GM18907 (cell line): ENCODE results near the gene TIMP2.
"Not testable (repeated sequence)": the region's sequence is repeated elsewhere in the genome, so short reads cannot be mapped to it uniquely, and the experiment has no call there.

Source experiments
- ATAC-seq: cut with Tn5 transposase; IDR thresholded peaks from one replicate; pipeline ENCODE4 v1.9.1; 2021; ENCODE audit warnings: mild to moderate bottlenecking, moderate library complexity; ENCODE audit not compliant: unreplicated experiment

The TIMP2 gene

DNA sequence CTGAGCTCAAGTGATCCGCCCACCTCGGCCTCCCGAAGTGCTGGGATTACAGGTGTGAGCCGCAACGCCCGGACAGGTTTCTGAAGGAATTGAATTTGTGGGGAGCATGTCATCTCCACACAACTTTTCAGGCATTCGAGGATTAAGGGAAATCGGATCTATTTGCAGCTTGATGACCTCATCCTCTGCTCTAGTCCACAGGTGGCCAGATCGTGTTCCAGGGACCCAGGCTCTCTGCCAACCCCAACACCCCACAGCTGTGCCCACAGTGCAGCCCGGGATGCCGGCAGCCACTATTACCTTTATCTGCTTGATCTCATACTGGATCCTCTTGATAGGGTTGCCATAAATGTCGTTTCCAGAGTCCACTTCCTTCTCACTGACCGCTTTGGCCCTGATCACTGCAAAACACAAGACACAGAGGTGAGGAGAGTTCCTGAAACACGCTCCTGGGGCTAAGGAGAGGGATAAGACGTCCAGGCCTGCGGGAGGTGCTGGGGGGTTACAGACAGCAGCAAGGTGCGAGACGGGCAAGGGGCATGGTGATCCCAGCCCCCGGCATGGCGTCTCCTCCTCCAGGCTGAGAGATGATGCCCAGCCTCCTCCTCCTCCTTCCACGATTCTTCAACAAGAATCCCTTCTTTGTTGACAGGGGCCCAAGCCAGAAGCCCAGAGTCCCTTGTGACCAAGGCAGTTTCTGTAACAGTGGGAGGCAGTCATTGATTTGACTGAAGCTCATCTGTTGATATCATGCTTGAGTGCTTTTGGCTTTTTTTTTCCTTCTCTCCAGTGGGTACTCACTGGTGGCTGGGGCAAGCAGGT, 51.5 kb downstream of the TIMP2 start:
- ATAC-seq, result no peak

DNA sequence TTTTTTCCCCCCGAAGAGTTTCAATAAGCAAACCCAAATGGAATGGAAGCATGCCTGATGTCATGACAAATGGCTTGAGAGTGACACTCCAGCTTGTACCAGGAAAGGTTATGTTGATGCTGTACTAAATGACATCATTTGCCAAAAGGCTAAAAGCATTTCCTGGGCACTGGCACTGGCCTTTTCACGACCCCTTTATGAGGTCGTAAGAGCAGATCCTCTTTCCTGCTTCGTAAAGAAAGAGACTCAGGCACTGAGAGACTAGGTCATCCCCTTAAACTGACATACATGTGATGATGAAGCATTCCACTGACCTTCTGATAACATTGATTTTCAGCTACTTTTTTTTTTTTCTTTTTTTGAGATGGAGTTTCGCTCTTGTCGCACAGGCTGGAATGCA, 52.7 kb downstream of the TIMP2 start:
- no peak for ATAC-seq

DNA sequence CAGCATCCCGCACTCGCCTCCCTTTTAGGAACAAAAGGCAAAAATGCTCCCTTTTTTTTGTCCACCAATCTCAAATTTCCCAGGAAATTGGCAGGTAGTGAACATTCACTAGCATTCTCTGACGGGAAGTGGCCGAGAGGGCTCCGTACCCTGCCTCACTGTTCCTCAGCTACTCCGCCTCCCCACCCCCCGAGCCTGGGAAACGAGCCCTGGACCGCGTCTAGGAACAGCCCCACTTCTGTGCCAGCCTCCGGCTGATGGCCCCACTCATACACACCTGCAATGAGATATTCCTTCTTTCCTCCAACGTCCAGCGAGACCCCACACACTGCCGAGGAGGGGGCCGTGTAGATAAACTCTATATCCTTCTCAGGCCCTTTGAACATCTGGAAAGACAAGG, 54.6 kb downstream of the TIMP2 start:
- no peak for ATAC-seq

DNA sequence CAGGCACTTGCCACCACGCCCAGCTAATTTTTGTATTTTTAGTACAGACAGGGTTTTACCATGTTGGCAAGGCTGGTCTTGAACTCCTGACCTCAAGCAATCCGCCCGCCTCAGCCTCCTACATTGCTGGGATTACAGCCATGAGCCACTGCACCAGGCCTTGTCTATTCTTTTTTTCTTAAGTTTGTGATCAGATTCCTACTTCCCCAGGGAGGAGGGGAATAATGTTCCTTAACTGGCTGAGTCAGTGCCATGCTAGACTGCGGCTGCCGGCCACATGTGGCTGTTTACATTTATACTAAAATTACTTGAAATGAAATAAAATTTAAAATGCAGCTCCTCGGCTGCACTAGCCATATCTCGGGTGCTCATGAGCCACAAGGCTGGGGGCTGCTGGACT, 56.8 kb downstream of the TIMP2 start:
- ATAC-seq, result no peak

DNA sequence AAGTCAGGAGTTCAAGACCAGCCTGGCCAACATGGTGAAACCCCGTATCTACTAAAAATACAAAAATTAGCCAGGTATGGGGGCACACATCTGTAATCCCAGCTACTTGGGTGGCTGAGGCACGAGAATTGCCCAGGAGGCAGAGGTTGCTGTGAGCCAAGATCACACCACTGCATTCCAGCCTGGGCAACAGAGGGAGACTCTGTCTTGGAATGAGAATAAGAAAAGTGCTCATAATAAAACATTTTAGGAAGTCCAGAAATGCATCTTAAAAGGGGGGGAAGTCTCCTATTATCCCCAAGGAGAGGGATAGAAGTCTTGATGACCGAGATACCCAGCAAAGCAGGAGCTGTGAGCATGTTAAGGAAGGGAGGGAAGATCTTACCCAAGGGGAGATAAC, 58.1 kb downstream of the TIMP2 start:
- not testable (repeated sequence) for ATAC-seq

DNA sequence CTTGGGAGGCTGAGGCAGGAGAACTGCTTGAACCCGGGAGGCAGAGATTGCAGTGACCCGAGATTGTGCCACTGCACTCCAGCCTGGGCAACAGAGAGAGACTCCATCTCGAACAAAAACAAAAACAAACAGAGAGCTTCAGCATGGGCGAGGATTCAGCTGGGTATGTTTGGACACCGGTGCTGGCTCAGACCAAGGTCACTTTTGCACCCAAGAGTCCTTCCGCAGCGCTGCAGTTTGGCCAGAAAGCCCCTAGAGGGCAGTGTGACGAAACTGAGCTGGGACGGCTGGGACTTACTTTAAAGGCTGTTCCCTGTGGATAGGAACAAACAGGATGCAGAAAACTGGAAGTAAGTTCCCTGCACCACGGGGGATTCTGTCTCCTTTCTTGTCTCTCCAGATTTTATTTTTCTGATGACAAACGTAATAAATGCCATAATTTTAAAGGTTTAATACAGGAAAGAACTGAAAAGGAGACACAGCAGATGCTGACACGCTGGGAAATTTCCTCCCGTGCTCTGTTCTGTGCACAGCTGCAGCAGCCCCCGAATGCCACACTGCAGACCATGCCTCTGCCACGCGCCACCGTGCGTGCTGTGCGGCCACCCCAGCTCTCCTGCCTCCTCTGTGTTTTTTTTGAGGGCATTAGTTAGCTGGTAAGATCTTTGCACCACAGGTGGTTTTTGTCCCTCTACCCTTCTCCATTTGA, 59.4 kb downstream of the TIMP2 start:
- ATAC-seq, result no peak

DNA sequence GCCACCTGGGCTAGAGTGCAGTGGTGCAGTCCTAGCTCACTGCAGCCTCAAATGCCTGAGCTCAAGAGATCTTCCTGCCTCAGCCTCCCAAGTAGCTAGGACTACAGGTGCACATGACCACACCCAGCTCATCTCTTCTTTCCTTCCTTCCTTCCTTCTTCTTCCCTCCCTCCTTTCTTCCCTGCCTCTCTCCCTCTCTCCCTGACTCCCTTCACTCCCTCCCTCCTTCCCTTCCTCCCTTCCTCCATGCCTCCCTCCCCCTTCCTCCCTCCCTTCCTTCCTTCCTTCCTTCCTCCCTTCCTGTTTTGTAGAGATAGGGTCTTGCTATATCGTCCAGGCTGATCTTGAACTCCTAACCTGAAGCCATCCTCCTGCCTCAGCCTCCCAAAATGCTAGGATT, 61.1 kb downstream of the TIMP2 start:
- no peak for ATAC-seq

DNA sequence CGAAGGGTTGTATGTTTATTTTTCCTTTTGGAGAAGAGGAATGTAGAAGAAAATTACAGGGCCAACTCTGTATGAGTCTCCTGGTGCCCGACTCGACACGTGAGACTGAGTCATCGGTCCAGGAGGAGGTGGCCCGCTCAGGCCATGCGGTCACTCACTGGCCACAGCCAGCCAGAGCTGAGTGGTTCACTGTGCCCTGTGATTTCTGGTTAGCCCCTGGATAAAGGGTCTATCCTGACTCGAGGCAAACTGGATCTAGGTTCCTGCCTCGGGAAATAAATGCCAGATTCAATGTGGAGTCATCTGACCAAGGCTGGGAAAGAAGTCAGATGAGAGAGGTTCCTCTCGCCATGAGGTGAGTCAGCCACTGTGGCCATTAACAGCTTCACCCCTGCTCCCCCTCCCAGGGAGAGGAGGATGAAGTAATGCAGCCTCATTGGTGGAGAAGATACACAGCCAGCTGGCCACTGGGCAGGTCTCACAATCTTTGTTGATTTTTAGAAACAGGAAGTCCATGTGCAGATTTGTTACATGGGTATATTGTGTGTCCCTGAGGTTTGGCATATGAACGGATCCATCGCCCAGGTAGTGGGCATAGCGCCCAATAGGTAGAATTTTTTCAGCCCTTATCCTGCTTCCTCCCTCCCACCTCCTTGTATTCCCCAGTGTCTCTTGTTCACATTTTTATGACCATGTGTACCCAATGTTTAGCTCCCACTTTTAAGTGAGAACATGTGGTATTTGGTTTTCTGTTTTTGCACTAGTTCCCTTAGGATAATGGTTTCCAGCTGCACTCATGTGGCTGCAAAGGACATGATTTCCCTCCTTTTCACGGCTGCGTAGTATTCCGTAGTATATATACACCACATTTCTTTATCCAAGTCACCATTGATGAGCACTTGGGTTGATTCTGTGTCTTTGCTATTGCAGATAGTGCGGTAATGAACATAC, 62.8 kb downstream of the TIMP2 start:
- ATAC-seq, result no peak

DNA sequence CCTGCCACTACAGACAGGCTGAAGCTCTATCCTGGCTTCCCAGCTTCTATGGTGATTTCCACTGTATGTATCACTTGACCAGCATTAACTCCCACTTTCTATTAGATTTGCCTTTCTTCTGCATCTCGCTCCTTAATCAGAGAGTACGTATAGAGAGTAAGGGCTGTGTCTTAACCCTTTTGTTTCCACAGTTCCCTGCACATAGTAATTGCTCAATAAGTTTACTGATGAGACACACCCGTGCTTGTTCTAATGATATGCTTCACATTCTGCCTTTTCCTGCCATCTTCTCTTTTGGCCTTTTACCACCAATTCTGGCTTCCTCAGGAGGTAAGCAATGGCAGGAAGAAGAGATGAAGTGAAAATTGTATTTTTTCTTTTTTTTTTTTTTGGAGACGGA, 64.0 kb downstream of the TIMP2 start:
- no peak for ATAC-seq

DNA sequence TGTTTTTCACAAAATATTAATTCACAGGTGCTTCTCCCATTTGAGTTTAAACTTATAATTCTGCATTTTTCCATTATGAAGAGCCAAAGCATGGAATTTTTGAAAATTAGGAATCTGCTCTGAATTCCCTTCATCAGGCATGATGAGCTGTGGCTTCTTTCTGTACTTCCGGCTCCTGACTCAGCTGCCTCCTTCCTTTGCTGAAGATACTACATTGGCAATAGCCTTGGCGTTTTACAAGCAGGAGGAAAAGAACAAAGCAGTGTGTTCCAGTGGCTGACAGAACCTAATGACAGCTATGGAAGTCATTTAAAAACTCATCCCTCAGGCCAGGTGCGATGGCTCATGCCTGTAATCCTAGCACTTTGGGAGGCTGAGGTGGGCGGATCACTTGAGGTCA, 66.1 kb downstream of the TIMP2 start:
- no peak for ATAC-seq

DNA sequence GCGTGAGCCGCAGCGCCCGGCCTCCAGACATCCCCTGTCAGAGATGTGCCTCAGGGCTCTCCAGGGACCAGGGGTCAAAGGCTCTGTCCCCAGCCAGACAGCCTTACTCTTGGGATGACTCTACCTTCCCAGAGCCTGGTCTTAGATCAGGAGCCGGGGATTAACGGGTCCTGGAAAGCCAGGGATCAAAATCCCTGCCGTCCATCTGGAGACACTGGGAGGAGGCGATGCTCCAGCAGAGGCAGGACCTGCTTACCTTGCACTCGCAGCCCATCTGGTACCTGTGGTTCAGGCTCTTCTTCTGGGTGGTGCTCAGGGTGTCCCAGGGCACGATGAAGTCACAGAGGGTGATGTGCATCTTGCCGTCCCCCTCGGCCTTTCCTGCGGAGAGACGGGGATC, 67.9 kb downstream of the TIMP2 start:
- no peak for ATAC-seq

DNA sequence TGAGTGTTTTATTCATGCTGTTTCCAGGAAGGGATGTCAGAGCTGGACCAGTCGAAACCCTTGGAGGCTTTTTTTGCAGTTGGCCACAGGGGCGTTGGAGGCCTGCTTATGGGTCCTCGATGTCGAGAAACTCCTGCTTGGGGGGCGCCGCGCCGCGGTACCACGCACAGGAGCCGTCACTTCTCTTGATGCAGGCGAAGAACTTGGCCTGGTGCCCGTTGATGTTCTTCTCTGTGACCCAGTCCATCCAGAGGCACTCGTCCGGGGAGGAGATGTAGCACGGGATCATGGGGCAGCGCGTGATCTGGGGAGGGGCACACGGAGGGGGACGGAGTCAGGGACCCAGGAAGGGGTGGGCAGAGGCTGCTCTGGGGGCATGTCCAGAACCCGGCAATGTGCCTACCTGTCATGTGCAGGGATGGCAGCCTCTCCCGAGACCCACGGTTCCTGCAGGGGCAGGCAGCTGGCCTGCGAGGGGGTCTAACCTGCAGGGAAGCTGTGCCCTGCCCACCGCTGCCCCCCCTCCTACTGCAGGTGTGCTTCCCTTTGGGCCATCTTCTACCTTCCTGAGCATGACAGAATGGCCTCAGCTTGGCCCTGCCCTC, 69.5 kb downstream of the TIMP2 start:
- no peak for ATAC-seq

DNA sequence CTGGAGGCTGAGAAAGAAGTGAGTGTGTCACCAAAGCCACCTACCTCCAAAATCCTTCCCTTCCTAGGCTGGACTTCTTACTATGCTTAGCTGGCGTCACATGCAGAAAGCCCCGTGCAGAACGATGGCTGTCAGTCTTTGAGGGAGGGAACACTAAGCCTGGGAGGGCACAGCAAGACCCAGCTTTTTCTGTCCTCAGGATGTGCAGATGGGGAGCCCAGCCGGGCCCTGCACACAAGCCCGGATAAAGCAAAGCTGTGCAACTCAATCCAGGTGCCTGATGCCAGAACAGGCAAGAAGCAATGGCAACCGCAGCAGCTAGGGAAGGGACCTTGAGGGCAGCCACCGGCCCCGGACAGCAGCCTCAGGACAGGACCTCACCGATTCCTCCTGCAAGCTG, 70.7 kb downstream of the TIMP2 start:
- no peak for ATAC-seq

DNA sequence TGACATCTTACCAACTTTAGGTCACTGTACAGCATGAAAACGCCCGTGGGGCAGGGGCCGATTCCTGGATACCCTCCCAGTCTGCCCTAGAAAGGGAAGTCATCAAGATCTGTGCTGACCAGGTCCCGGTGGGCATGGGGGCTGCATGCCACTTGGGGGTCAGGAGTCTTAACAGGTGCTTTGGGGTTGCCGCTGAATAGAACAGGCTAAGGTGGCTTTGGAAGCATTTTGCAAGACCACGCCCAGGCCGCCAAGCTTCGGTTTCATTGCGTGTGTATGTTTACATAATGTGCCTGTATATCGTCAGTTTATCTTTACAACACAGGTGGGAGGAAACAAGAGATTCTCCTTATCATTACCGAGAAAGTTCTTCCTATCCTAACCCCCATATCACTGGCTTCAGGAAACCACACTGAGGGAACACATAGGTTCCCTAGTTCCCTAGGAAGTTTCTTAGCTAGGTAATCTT, 71.2 kb downstream of the TIMP2 start:
- no peak for ATAC-seq

DNA sequence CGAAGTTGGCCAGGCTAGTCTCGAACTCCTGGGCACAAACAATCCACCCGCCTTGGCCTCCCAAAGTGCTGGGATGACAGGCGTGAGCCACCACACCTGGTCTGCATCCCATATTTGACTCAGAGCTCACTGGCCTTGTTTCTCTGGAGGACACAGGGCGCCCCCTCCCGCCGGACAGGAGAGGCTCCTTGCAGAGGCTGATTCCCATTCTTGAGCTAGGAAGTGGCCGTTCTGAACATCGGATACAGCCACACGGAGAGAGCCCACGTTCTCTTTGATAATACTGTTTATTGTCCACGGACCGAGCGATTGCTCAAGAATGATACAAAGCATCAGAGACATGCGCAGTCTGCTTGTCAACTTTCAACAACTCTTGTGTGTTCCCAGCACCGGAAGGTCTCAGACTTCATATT, 72.5 kb downstream of the TIMP2 start:
- ATAC-seq, result no peak

DNA sequence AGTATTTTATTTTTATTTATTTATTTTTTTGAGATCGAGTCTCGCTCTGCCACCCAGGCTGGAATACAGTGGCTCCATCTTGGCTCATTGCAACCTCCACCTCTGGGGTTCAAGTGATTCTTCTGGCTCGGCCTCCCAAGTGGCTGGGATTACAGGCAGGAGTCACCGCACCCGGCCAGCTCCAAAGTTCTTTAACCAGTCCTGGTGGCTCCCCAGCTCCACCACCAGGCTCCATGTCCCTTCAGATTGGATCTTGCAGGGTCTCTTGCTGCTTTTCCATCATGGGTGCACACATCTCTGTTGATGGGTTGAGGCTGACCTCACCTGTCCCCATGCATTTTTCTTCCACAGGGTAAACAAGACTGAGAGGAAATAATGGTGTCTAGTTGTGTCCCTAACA, 76.2 kb downstream of the TIMP2 start:
- ATAC-seq, result no peak

DNA sequence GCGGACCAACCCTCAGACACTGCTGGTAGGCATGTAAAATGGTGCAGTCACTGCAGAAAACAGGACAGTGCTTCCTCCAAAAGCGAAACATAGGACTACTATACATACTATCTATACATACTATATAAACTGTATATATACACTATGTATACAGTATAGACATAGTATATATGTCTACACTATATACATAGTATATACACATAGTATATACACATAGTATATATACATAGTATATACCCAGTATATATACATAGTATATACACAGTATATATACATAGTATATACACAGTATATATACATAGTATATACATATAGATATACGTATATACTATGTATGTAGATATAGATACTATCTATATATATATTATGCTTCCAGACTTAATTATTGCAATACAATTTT, 78.1 kb downstream of the TIMP2 start:
- no peak for ATAC-seq

DNA sequence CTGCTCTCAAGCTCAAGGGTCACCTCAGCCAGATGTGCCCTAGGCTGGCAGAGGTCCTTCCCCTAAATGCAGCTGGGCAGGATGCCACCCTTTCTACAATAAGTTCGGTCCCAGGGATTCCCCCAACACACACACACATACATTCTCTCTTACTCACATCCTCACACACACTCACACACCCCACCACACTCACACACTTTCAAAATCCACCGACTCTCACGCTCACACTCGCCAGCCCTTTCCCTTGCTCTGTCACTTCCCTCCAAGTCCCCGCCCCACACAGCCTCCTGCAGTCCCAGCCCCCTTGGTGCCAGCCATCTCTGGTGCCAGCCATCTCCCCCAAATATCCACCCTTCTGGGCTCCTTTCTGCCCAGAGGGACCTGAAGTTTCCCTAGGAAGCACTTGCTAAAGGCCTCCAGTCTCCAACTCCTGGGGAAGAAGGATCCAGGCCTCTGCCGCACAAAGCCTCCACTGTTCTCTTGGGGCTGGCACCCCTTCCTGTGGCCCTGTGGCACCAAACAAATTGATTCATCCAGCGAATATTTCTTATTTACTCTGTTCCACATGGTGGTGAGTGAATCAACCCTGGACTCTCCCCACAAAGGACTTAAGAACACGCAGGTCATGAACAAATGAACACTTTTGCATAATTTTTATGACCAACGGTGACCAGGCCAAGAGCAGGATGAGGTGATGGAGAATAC, 80.7 kb downstream of the TIMP2 start:
- no peak for ATAC-seq

DNA sequence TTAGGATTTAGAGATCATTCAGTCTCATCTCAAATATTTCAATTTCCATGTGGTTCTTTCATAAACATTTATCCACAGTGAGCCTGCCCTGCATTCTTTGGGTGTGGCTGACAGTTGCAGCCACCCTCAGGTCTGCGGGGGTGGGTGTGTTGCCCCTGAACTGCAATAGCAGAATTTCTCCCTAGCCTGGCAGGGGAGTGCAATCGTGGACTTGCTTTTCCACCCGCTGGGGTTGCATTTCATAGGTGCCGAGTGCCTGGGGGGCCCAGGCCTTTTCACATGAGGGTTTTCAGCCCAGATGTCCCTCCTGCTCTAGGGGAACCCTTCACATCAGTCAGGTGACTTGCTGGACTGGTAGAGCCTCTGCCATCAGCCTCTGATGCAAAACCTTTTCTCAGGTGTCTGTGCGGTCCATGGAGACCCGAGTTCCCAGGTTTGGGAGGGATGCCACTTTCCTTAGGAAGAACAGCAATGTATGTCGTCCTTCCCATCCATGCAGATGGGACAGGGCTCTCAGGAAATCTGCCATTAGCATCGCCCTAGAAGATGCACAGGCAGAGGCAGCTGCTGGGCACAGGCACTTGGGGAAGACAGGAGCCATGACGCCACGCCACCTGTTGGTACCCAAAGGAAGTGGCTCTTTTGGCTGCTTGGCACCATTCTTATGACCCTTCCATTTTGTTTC, 82.2 kb downstream of the TIMP2 start:
- ATAC-seq, result no peak
